Calu3 (cell line): ENCODE results near the gene CSRNP3. TPM values are rescaled to one million over a fixed set of nuclear protein-coding genes. Genes with fewer than 3 reads are reported as not detected.

Experiments used
- BruUV-seq: library from RNA; stranded (reverse); fragments of 400-500 nt; replicated peaks from 2 replicates; lab custom pipeline; 2021; lab: Mats Ljungman, UMichigan
- CTCF ChIA-PET: fragments of 300-600 bp; sonication (Branson Sonifier 250); formaldehyde crosslinking; loops from one replicate; lab custom pipeline; 2022; ENCODE audit warnings: antibody characterized with exemption; lab: Charles Lee
- DNase-seq: peaks from one replicate; pipeline ENCODE4 v3.0.0; 2022
- H3K27ac Mint-ChIP-seq: one replicate; pipeline ENCODE4 v1.8.0; 2022; ENCODE audit warnings: mixed read lengths; ENCODE audit not compliant: unreplicated experiment
- H3K27me3 Mint-ChIP-seq: one replicate; pipeline ENCODE4 v1.8.0; 2022; ENCODE audit warnings: mixed read lengths; ENCODE audit not compliant: unreplicated experiment
- H3K36me3 Mint-ChIP-seq: one replicate; pipeline ENCODE4 v1.8.0; 2022; ENCODE audit warnings: mild to moderate bottlenecking, moderate library complexity, mixed read lengths; ENCODE audit not compliant: insufficient read depth, unreplicated experiment
- H3K4me1 Mint-ChIP-seq: one replicate; pipeline ENCODE4 v1.8.0; 2022; ENCODE audit warnings: mild to moderate bottlenecking, low read depth, mixed read lengths; ENCODE audit not compliant: unreplicated experiment
- H3K4me3 Mint-ChIP-seq: one replicate; pipeline ENCODE4 v1.8.0; 2022; ENCODE audit warnings: mild to moderate bottlenecking, low read depth, moderate library complexity, mixed read lengths; ENCODE audit not compliant: unreplicated experiment
- H3K9me3 Mint-ChIP-seq: one replicate; pipeline ENCODE4 v1.8.0; 2022; ENCODE audit warnings: low read depth, mixed read lengths; ENCODE audit not compliant: unreplicated experiment
- intact Hi-C: fragments of 100-400 bp; cut with micrococcal nuclease; formaldehyde crosslinking; loops from one replicate; pipeline ENCODE4 v1.10.0; 2022; ENCODE audit not compliant: unreplicated experiment
- total RNA-seq: library from RNA; stranded (reverse); gene quantifications from 2 replicates; pipeline ENCODE4 v1.2.3, GENCODE V29; 2022
- TF ChIP-seq, protein P1 (sequence below): fragments of 200-600 bp; IDR thresholded peaks from one replicate; pipeline ENCODE4 v1.8.0; 2022; ENCODE audit warnings: antibody characterized with exemption; ENCODE audit not compliant: unreplicated experiment

The CSRNP3 gene
- total RNA-seq, 1 experiment from 2014 or later: 1.8 TPM

DNA sequence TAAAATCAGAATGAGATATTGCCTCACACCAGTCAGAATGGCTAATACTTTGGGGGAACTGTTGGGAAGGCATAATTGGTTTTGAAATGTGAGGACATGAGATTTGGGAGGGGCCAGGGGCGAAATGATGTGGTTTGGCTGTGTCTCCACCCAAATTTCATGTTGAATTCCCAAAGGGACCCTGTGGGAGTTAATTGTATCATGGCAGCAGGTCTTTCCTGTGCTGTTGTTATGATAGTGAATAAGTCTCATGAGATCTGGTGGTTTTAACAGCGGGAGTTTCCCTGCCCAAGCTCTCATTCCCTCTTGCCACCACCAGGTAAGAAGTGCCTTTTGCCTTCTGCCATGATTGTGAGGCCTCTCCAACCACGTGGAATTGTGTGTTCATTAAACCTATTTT is 59.6 kb downstream of the CSRNP3 start:
- intact Hi-C loops: no loop called here
- peaks cover 2% of the 10 kb centered on the region for H3K9me3 Mint-ChIP-seq
- no peaks in the 10 kb centered on the region for H3K36me3 Mint-ChIP-seq
- no peaks in the 10 kb centered on the region for H3K27me3 Mint-ChIP-seq
- H3K4me3 Mint-ChIP-seq: no peak overlapping the region
- no TSS peak for BruUV-seq
- CTCF ChIA-PET: no interaction called here
- TF ChIP-seq, protein P1, sequence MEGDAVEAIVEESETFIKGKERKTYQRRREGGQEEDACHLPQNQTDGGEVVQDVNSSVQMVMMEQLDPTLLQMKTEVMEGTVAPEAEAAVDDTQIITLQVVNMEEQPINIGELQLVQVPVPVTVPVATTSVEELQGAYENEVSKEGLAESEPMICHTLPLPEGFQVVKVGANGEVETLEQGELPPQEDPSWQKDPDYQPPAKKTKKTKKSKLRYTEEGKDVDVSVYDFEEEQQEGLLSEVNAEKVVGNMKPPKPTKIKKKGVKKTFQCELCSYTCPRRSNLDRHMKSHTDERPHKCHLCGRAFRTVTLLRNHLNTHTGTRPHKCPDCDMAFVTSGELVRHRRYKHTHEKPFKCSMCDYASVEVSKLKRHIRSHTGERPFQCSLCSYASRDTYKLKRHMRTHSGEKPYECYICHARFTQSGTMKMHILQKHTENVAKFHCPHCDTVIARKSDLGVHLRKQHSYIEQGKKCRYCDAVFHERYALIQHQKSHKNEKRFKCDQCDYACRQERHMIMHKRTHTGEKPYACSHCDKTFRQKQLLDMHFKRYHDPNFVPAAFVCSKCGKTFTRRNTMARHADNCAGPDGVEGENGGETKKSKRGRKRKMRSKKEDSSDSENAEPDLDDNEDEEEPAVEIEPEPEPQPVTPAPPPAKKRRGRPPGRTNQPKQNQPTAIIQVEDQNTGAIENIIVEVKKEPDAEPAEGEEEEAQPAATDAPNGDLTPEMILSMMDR: no peak
- H3K4me1 Mint-ChIP-seq: no peaks in the 10 kb centered on the region
- DNase-seq: no peak
- H3K27ac Mint-ChIP-seq: no peak overlapping the region

DNA sequence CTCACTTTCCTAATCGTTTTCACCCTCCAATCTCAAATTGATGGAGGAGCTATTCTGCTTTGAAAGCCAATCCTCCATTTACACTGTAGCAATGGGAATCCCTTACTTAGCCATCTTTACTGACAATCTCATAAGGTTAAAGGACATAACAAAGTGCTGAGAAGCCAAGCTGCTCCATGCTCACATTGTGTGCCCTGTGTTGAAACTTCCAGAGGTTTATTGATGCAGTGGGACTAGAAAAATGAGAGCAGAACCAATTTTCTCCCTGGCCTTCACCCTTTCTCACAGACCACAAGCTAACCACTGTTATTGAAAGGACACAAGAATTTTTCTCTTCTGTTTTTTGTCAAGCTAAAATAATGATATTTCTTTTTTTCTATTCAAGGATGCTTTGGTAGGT is 63.8 kb downstream of the CSRNP3 start:
- intact Hi-C loops: no loop called here
- CTCF ChIA-PET: no interaction called here
- Mint-ChIP-seq H3K9me3 (no peaks in the 10 kb centered on the region), H3K4me3 (no peak overlapping the region), H3K4me1 (no peaks in the 10 kb centered on the region), H3K27ac (no peak overlapping the region), H3K36me3 (no peaks in the 10 kb centered on the region), H3K27me3 (no peaks in the 10 kb centered on the region)
- BruUV-seq: no TSS peak
- TF ChIP-seq, protein P1: no peak
- no peak for DNase-seq

- H3K27me3 Mint-ChIP-seq: no peaks in the 10 kb centered on the region
- no peaks in the 10 kb centered on the region for H3K9me3 Mint-ChIP-seq
- DNase-seq: no peak
- no TSS peak for BruUV-seq
- H3K27ac Mint-ChIP-seq: no peak overlapping the region
- no peaks in the 10 kb centered on the region for H3K4me1 Mint-ChIP-seq
- no peaks in the 10 kb centered on the region for H3K36me3 Mint-ChIP-seq
- H3K4me3 Mint-ChIP-seq: no peak overlapping the region
- TF ChIP-seq, protein P1: no peak
- intact Hi-C loops: no loop called here
- CTCF ChIA-PET: no interaction called here
Measured at GRCh38 chr2:165535471-165535870, 66.0 kb downstream of the CSRNP3 start.

GRCh38 chr2:165536851-165537499 is 67.5 kb downstream of the CSRNP3 start:
- no TSS peak for BruUV-seq
- H3K9me3 Mint-ChIP-seq: no peaks in the 10 kb centered on the region
- H3K36me3 Mint-ChIP-seq: no peaks in the 10 kb centered on the region
- no peaks in the 10 kb centered on the region for H3K4me1 Mint-ChIP-seq
- no peak for DNase-seq
- no peaks in the 10 kb centered on the region for H3K27me3 Mint-ChIP-seq
- H3K27ac Mint-ChIP-seq: no peak overlapping the region
- H3K4me3 Mint-ChIP-seq: no peak overlapping the region
- CTCF ChIA-PET: no interaction called here
- TF ChIP-seq, protein P1: no peak
- intact Hi-C loops: no loop called here
